Measurements from ENCODE around the gene MUC20. TPM values are rescaled to one million over a fixed set of nuclear protein-coding genes. Genes with fewer than 3 reads are reported as not detected.

The MUC20 gene
- total and polyA plus RNA-seq, 4 donors: 1.1 to 9.7 (median 7.7) TPM

GRCh38 chr3:195699388-195699771 is 21.4 kb upstream of the MUC20 start (continued):
- TF ChIP-seq JUND (IDR thresholded peaks at IDR 0.05) (no peak), RXRA (IDR thresholded peaks at IDR 0.05) (no peak), ATF3 (IDR thresholded peaks at IDR 0.05) (no peak)

- no peak for DNase-seq (ENCODE audit: low spot score)
- 78% methylated on average over 6 of the region's 6 CpGs for WGBS
- no peaks in the 10 kb centered on the region for H3K4me1 ChIP-seq (ENCODE audit: control insufficient read depth in 4 of 4, insufficient read depth in 4 of 4, low read length in 3 of 4)
Measured at GRCh38 chr3:195699860-195700259, 20.9 kb upstream of the MUC20 start.

GRCh38 chr3:195700319-195700718 is 20.5 kb upstream of the MUC20 start:
- 83% methylated on average over 5 of the region's 5 CpGs for WGBS
- no peak for DNase-seq (ENCODE audit: low spot score)
- TF ChIP-seq REST (IDR thresholded peaks at IDR 0.05) (no peak), YY1 (IDR thresholded peaks at IDR 0.05) (no peak), MAX (IDR thresholded peaks at IDR 0.05) (no peak), HNF4G (IDR thresholded peaks at IDR 0.05) (no peak), FOXA1 (IDR thresholded peaks at IDR 0.05) (no peak), CTCF (IDR thresholded peaks at IDR 0.05; ENCODE audit: low read depth, low read length, missing input control) (no peak), NR2F2 (IDR thresholded peaks at IDR 0.05) (no peak), TAF1 (conservative IDR thresholded peaks at IDR 0.05) (no peak), FOXA2 (IDR thresholded peaks at IDR 0.05) (no peak), SP1 (IDR thresholded peaks at IDR 0.05) (no peak), GABPA (IDR thresholded peaks at IDR 0.05 in 1 of 2, conservative IDR thresholded peaks at IDR 0.05 in 1 of 2) (no peak), HNF4A (conservative IDR thresholded peaks at IDR 0.05) (no peak), RAD21 (IDR thresholded peaks at IDR 0.05) (no peak), ATF3 (IDR thresholded peaks at IDR 0.05) (no peak)
- Histone ChIP-seq H3K4me3 (ENCODE audit: low read depth in 1 of 3, low read length in 3 of 3) (no peak overlapping the region), H3K27ac (ENCODE audit: low read depth in 1 of 2, low read length in 2 of 2) (no peak overlapping the region), H3K9me3 (ENCODE audit: control insufficient read depth in 4 of 4, low read length in 3 of 4) (no peaks in the 10 kb centered on the region), H3K4me1 (ENCODE audit: control insufficient read depth in 4 of 4, insufficient read depth in 4 of 4, low read length in 3 of 4) (no peaks in the 10 kb centered on the region), H3K9ac (ENCODE audit: low read depth in 1 of 2, low read length in 2 of 2) (no peak overlapping the region), H3K36me3 (ENCODE audit: control insufficient read depth in 4 of 4, insufficient read depth in 3 of 4, low read depth in 1 of 4, low read length in 3 of 4) (peaks cover 0 to 4% (median 1%) of the 10 kb centered on the region in 4 donors), H3K27me3 (ENCODE audit: control insufficient read depth in 4 of 4, insufficient read depth in 4 of 4, low read length in 3 of 4) (no peaks in the 10 kb centered on the region)

More at GRCh38 chr3:195699860-195700259, 20.9 kb upstream of the MUC20 start:
- Histone ChIP-seq H3K9me3 (ENCODE audit: control insufficient read depth in 4 of 4, low read length in 3 of 4) (no peaks in the 10 kb centered on the region), H3K36me3 (ENCODE audit: control insufficient read depth in 4 of 4, insufficient read depth in 3 of 4, low read depth in 1 of 4, low read length in 3 of 4) (peaks cover 0 to 4% (median 1%) of the 10 kb centered on the region in 4 donors), H3K27ac (ENCODE audit: low read depth in 1 of 2, low read length in 2 of 2) (no peak overlapping the region), H3K4me3 (ENCODE audit: low read depth in 1 of 3, low read length in 3 of 3) (no peak overlapping the region), H3K9ac (ENCODE audit: low read depth in 1 of 2, low read length in 2 of 2) (no peak overlapping the region), H3K27me3 (ENCODE audit: control insufficient read depth in 4 of 4, insufficient read depth in 4 of 4, low read length in 3 of 4) (no peaks in the 10 kb centered on the region)
- TF ChIP-seq REST (IDR thresholded peaks at IDR 0.05): no peak
- no peak for TF ChIP-seq FOXA1 (IDR thresholded peaks at IDR 0.05)
- no peak for TF ChIP-seq SP1 (IDR thresholded peaks at IDR 0.05)
